Endothelial cell of umbilical vein (primary cell): ENCODE results near the gene DTWD2. TPM values are rescaled to one million over a fixed set of nuclear protein-coding genes. Genes with fewer than 3 reads are reported as not detected.
"Not testable (repeated sequence)": the region's sequence is repeated elsewhere in the genome, so short reads cannot be mapped to it uniquely, and the experiment has no call there.

Source experiments
- BruUV-seq: library from RNA; stranded (reverse); fragments of 400-500 nt; replicated peaks from 2 replicates; lab custom pipeline; 2021; lab: Mats Ljungman, UMichigan
- CTCF ChIA-PET: fragments of 300-600, 350-600 bp; sonication (Branson Sonifier 250); formaldehyde crosslinking; loops from one replicate; lab custom pipeline; 2021; ENCODE audit warnings: antibody characterized with exemption, inconsistent platforms; lab: Charles Lee
- POLR2A ChIA-PET: fragments of 300-600, 350-600 bp; sonication (Branson Sonifier 250); formaldehyde crosslinking; loops from one replicate; lab custom pipeline; 2021; ENCODE audit warnings: antibody characterized with exemption, inconsistent platforms; lab: Charles Lee
- DNase-seq: peaks from one replicate; pipeline ENCODE4 v3.0.0-alpha.2; 2011; ENCODE audit warnings: low read depth, low spot score
- FAIRE-seq: peaks from 2 replicates; lab custom pipeline; 2011; peaks lifted over from hg19 to GRCh38; lab: Jason Lieb, UNC
- H2AFZ ChIP-seq: 2 replicates; pipeline ENCODE4 v1.6.0; 2012; ENCODE audit warnings: low read depth, low read length, control low read depth, inconsistent platforms
- H3K27ac ChIP-seq: 2 replicates; pipeline ENCODE4 v1.5.1; 2011; ENCODE audit warnings: low read depth, mild to moderate bottlenecking, control low read depth, low read length, moderate library complexity; ENCODE audit not compliant: insufficient read depth
- H3K27me3 ChIP-seq, 2 experiments: 2 replicates each; pipeline versions ENCODE4 v1.6.0 to v1.6.1; 2011; ENCODE audit warnings: low read length in 2 of 2, mixed read lengths in 1 of 2; ENCODE audit not compliant: control insufficient read depth in 2 of 2, insufficient read depth in 2 of 2
- H3K36me3 ChIP-seq, 2 experiments: 2 replicates in 1 of 2; 3 replicates in 1 of 2; pipeline ENCODE4 v1.5.1; 2011; ENCODE audit warnings: low read length in 2 of 2, mild to moderate bottlenecking in 1 of 2, moderate library complexity in 1 of 2; ENCODE audit not compliant: control insufficient read depth in 2 of 2, insufficient read depth in 2 of 2; ENCODE audit errors: extremely low read depth in 1 of 2
- H3K4me1 ChIP-seq: 3 replicates; pipeline ENCODE4 v1.5.1; 2011; ENCODE audit warnings: mild to moderate bottlenecking, low read length; ENCODE audit not compliant: control insufficient read depth, insufficient read depth; ENCODE audit errors: extremely low read depth
- H3K4me2 ChIP-seq: 2 replicates; pipeline ENCODE4 v1.6.1; 2011; ENCODE audit warnings: low read length, control low read depth, mixed read lengths; ENCODE audit not compliant: insufficient read depth
- H3K4me3 ChIP-seq, 3 experiments: fragments of 200-600 bp in 1 of 3; sonication (generic), shearing (Covaris generic) in 1 of 3; replicated peaks in 1 of 3; 2 replicates each; pipeline ENCODE4 v1.5.1; 2011 to 2016; ENCODE audit warnings: control low read depth in 3 of 3, low read length in 3 of 3, mild to moderate bottlenecking in 2 of 3, inconsistent platforms in 1 of 3, low read depth in 1 of 3, moderate library complexity in 1 of 3; ENCODE audit not compliant: insufficient read depth in 1 of 3
- H3K79me2 ChIP-seq: 2 replicates; pipeline ENCODE4 v1.6.0; 2012; ENCODE audit warnings: low read length, inconsistent platforms; ENCODE audit not compliant: control insufficient read depth, insufficient read depth
- H3K9ac ChIP-seq: replicated peaks from 2 replicates; pipeline ENCODE3; 2011; ENCODE audit warnings: low read length, control low read depth; ENCODE audit not compliant: insufficient read depth; ENCODE audit errors: extremely low read depth
- H3K9me1 ChIP-seq: replicated peaks from 3 replicates; pipeline ENCODE4 v1.6.0; 2011; ENCODE audit warnings: mild to moderate bottlenecking, low read length; ENCODE audit not compliant: control insufficient read depth, insufficient read depth; ENCODE audit errors: extremely low read depth
- H3K9me3 ChIP-seq: replicated peaks from 2 replicates; pipeline ENCODE4 v1.5.1; 2012; ENCODE audit warnings: low read length, inconsistent platforms; ENCODE audit not compliant: control insufficient read depth, insufficient read depth
- H4K20me1 ChIP-seq: replicated peaks from 2 replicates; pipeline ENCODE3; 2011; ENCODE audit warnings: mild to moderate bottlenecking, low read length; ENCODE audit not compliant: control insufficient read depth, insufficient read depth; ENCODE audit errors: extremely low read depth
- CTCF ChIP-seq, 2 donors: IDR thresholded peaks; 1 replicate in 1 of 2; 2 replicates in 1 of 2; pipeline ENCODE4 v1.5.1; 2011; ENCODE audit warnings: low read length in 2 of 2, mild to moderate bottlenecking in 2 of 2, moderate library complexity in 2 of 2, control low read depth in 1 of 2, inconsistent platforms in 1 of 2, low read depth in 1 of 2; ENCODE audit not compliant: insufficient read depth in 1 of 2; ENCODE audit errors: extremely low read depth in 1 of 2
- EZH2 ChIP-seq: IDR thresholded peaks from 2 replicates; pipeline ENCODE4 v1.6.1; 2012; ENCODE audit warnings: borderline replicate concordance, low read depth, mild to moderate bottlenecking, moderate library complexity, low read length, inconsistent platforms; ENCODE audit not compliant: severe bottlenecking
- FOS ChIP-seq: IDR thresholded peaks from 2 replicates; pipeline ENCODE4 v1.6.1; 2011; ENCODE audit warnings: mild to moderate bottlenecking, low read length, moderate library complexity, borderline replicate concordance; ENCODE audit not compliant: insufficient read depth
- GATA2 ChIP-seq: IDR thresholded peaks from 2 replicates; pipeline ENCODE4 v1.7.0; 2011; ENCODE audit warnings: low read depth, mild to moderate bottlenecking, moderate library complexity, mixed read lengths, low read length; ENCODE audit not compliant: insufficient read length, insufficient read depth
- JUN ChIP-seq: IDR thresholded peaks from 2 replicates; pipeline ENCODE4 v1.6.1; 2011; ENCODE audit warnings: borderline replicate concordance, low read depth; ENCODE audit not compliant: insufficient read length, insufficient read depth
- MYC ChIP-seq: IDR thresholded peaks from one replicate; pipeline ENCODE4 v1.6.1; 2011; ENCODE audit warnings: mild to moderate bottlenecking, low read depth, low read length
- POLR2A ChIP-seq: IDR thresholded peaks from 2 replicates; pipeline ENCODE4 v1.6.1; 2012; ENCODE audit warnings: low read depth, mild to moderate bottlenecking, control low read depth, low read length
- POLR2AphosphoS5 ChIP-seq: IDR thresholded peaks from 2 replicates; pipeline ENCODE4 v1.6.1; 2012; ENCODE audit warnings: low read depth, mild to moderate bottlenecking, control low read depth, low read length, moderate library complexity; ENCODE audit not compliant: insufficient read depth
- dilution Hi-C: fragments of 300-500 bp; cut with MboI; formaldehyde crosslinking; loops from one replicate; pipeline ENCODE4 v1.15.0; 2019; ENCODE audit warnings: low sequenced_read_pairs; ENCODE audit not compliant: extremely low pct_ligation_motif_present
- intact Hi-C: fragments of 100-400 bp; cut with micrococcal nuclease; formaldehyde crosslinking; loops from one replicate; pipeline ENCODE4 v1.10.0; 2022
- polyA plus RNA-seq, 4 experiments: library from polyadenylated mRNA; depleted of rRNA in 3 of 4; stranded (reverse) in 3 of 4; unstranded in 1 of 4; fragments of >200 nt; gene quantifications; 2 replicates each; pipeline versions ENCODE4 v1.2.1 to v1.2.3, GENCODE V29; 2011 to 2012; ENCODE audit warnings: missing spikeins in 1 of 4
- total RNA-seq: library from RNA; stranded (reverse); gene quantifications from 2 replicates; pipeline ENCODE4 v1.2.3, GENCODE V29; 2021
- TF ChIP-seq, protein P1 (sequence below): IDR thresholded peaks from 2 replicates; pipeline ENCODE4 v1.6.1; 2011; ENCODE audit not compliant: insufficient read depth, insufficient read length

Gene DTWD2
- total and polyA plus RNA-seq, 2 donors (not counting 3 experiments of a cell fraction or from before 2014, with no cell fraction given), result 0.99 to 1.1 TPM

- Histone ChIP-seq H3K27me3 (no peaks in the 10 kb centered on the region), H4K20me1 (no peaks in the 10 kb centered on the region), H3K79me2 (no peaks in the 10 kb centered on the region), H3K4me3 (no peak overlapping the region), H3K27ac (no peak overlapping the region), H3K4me1 (no peaks in the 10 kb centered on the region), H3K9ac (no peak overlapping the region), H3K36me3 (no peaks in the 10 kb centered on the region), H3K9me3 (no peaks in the 10 kb centered on the region), H3K4me2 (no peak overlapping the region), H3K9me1 (no peaks in the 10 kb centered on the region), H2AFZ (no peak overlapping the region)
- dilution Hi-C loops, result no loop called here
- ChIA-PET POLR2A (no interaction called here), CTCF (no interaction called here)
- intact Hi-C loops, result no loop called here
- no TSS peak for BruUV-seq
- no peak for DNase-seq
- TF ChIP-seq GATA2 (no peak), JUN (no peak), CTCF (IDR thresholded peaks at IDR 0.05; ENCODE audit: extremely low read depth in 1 of 2, insufficient read depth in 1 of 2, low read depth in 1 of 2, low read length in 2 of 2) (no peak), POLR2A (no peak), MYC (no peak), EZH2 (no peak), FOS (no peak), POLR2AphosphoS5 (no peak)
- TF ChIP-seq, protein P1, sequence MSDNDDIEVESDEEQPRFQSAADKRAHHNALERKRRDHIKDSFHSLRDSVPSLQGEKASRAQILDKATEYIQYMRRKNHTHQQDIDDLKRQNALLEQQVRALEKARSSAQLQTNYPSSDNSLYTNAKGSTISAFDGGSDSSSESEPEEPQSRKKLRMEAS, result no peak
- no peak for FAIRE-seq
Observed at GRCh38 chr5:118918232-118918631, 70.1 kb downstream of the DTWD2 start.

DNA sequence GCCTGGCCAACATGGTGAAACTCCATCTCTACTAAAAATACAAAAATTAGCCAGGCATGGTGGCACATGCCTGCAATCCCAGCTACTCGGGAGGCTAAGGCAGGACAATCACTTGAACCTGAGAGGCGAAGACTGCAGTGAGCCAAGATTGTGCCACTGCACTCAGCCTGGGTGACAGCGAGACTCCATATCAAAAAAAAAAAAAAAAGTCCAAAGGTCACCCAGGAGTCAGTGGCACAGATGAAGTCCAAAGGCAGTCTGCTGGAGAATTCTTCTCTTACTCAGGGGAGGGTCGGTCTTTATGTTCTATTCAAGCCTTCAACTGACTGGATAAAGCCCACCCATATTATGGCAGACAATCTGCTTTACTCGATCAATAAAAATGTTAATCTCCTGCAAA lies 80.8 kb downstream of the DTWD2 start:
- H3K4me2 ChIP-seq, intact Hi-C loops, H4K20me1 ChIP-seq, H3K9ac ChIP-seq, H3K4me3 ChIP-seq, H3K79me2 ChIP-seq, H3K36me3 ChIP-seq, BruUV-seq, FAIRE-seq, CTCF ChIA-PET, H3K27ac ChIP-seq, dilution Hi-C loops, DNase-seq, H3K9me3 ChIP-seq, POLR2A ChIA-PET, H3K27me3 ChIP-seq, H3K9me1 ChIP-seq, H2AFZ ChIP-seq, H3K4me1 ChIP-seq: not testable (repeated sequence)
